Measurements from ENCODE around the gene SELE. TPM values are rescaled to one million over a fixed set of nuclear protein-coding genes. Genes with fewer than 3 reads are reported as not detected.

SELE gene
- total and polyA plus RNA-seq, 2 of the 13 experiments (the other 11 are each of a cell fraction or from before 2014, with no cell fraction given) = 0.04 to 0.09 TPM

GRCh38 chr1:169731446-169731845 is 2.4 kb downstream of the SELE start (continued):
- TF ChIP-seq MYC (CRISPR knock-in tag; IDR thresholded peaks at IDR 0.05; ENCODE audit: borderline replicate concordance) = no peak
- TF ChIP-seq PRDM4 (CRISPR knock-in tag; IDR thresholded peaks at IDR 0.05; ENCODE audit: borderline replicate concordance) = no peak
- no peak for TF ChIP-seq ZBED4 (CRISPR knock-in tag; IDR thresholded peaks at IDR 0.05; ENCODE audit: borderline replicate concordance)
- TF ChIP-seq ZNF275 (CRISPR knock-in tag; IDR thresholded peaks at IDR 0.05; ENCODE audit: borderline replicate concordance) = no peak
- no peak for TF ChIP-seq HMG20A (CRISPR knock-in tag; IDR thresholded peaks at IDR 0.05; ENCODE audit: borderline replicate concordance)
- no peak for TF ChIP-seq ZNF564 (CRISPR knock-in tag; IDR thresholded peaks at IDR 0.05)
- no peak for TF ChIP-seq BRF2 (CRISPR knock-in tag; IDR thresholded peaks at IDR 0.05)
- no peak for TF ChIP-seq ZBTB26 (CRISPR knock-in tag; IDR thresholded peaks at IDR 0.05; ENCODE audit: borderline replicate concordance)

Data from HepG2 (cell line).